A673 (cell line): ENCODE data around the gene DENND1A. TPM values are rescaled to one million over a fixed set of nuclear protein-coding genes. Genes with fewer than 3 reads are reported as not detected.

Source experiments
- BruUV-seq: library from RNA; stranded (reverse); fragments of 400-500 nt; replicated peaks from 2 replicates; lab custom pipeline; 2021; lab: Mats Ljungman, UMichigan
- CTCF ChIA-PET: fragments of 300-600 bp; sonication (Branson Sonifier 250); formaldehyde crosslinking; loops from one replicate; lab custom pipeline; 2022; ENCODE audit warnings: antibody characterized with exemption; lab: Charles Lee
- POLR2A ChIA-PET: fragments of 300-600 bp; sonication (Branson Sonifier 250); formaldehyde crosslinking; loops from one replicate; lab custom pipeline; 2022; ENCODE audit warnings: antibody characterized with exemption; ENCODE audit not compliant: low non-redundant PET; lab: Charles Lee
- DNase-seq: peaks from one replicate; pipeline ENCODE4 v3.0.0-alpha.2; 2015; ENCODE audit warnings: low spot score
- H3K27ac ChIP-seq: fragments of 200-600 bp; sonication (generic); 2 replicates; pipeline ENCODE4 v1.5.1; 2016; ENCODE audit warnings: mixed run types, low read depth, mild to moderate bottlenecking, mixed read lengths, antibody characterized with exemption, low read length; ENCODE audit not compliant: poor library complexity, severe bottlenecking
- H3K27me3 ChIP-seq: fragments of 200-600 bp; sonication (generic); replicated peaks from 2 replicates; pipeline ENCODE4 v1.6.1; 2017; ENCODE audit warnings: mixed run types, low read depth, mild to moderate bottlenecking, mixed read lengths, antibody characterized with exemption, low read length; ENCODE audit not compliant: insufficient read depth, poor library complexity
- H3K36me3 ChIP-seq: fragments of 200-600 bp; sonication (generic); 2 replicates; pipeline ENCODE4 v1.6.1; 2016; ENCODE audit warnings: mixed run types, mild to moderate bottlenecking, mixed read lengths, antibody characterized with exemption, low read length; ENCODE audit not compliant: insufficient read depth, poor library complexity, severe bottlenecking
- H3K4me1 ChIP-seq: fragments of 200-600 bp; sonication (generic); 2 replicates; pipeline ENCODE4 v1.6.1; 2017; ENCODE audit warnings: mixed run types, mild to moderate bottlenecking, mixed read lengths, antibody characterized with exemption, low read length; ENCODE audit not compliant: insufficient read depth, poor library complexity, severe bottlenecking
- H3K4me3 ChIP-seq: fragments of 200-600 bp; sonication (generic); 2 replicates; pipeline ENCODE4 v1.5.1; 2016; ENCODE audit warnings: low read depth, mixed run types, mild to moderate bottlenecking, mixed read lengths, low read length; ENCODE audit not compliant: poor library complexity, severe bottlenecking
- H3K9me3 ChIP-seq: fragments of 200-600 bp; sonication (generic); 2 replicates; pipeline ENCODE4 v1.6.1; 2016; ENCODE audit warnings: mixed run types, low read depth, mild to moderate bottlenecking, mixed read lengths, antibody characterized with exemption, low read length; ENCODE audit not compliant: poor library complexity, severe bottlenecking
- CTCF ChIP-seq: fragments of 300-800, 200-600 bp; sonication (generic); conservative IDR thresholded peaks from 2 replicates; pipeline ENCODE4 v1.5.1; 2017; ENCODE audit warnings: low read depth, mild to moderate bottlenecking, antibody characterized with exemption, low read length, moderate library complexity, mixed read lengths
- EZH2 ChIP-seq: fragments of 200-600 bp; sonication (generic); IDR thresholded peaks from 2 replicates; pipeline ENCODE4 v1.6.1; 2017; ENCODE audit warnings: borderline replicate concordance, low read depth, mild to moderate bottlenecking, mixed read lengths, antibody characterized with exemption, low read length; ENCODE audit not compliant: poor library complexity, severe bottlenecking
- intact Hi-C: fragments of 100-400 bp; cut with micrococcal nuclease; formaldehyde crosslinking; loops from one replicate; pipeline ENCODE4 v1.10.0; 2022; ENCODE audit not compliant: unreplicated experiment
- total RNA-seq: library from RNA; stranded (reverse); gene quantifications from 2 replicates; pipeline ENCODE4 v1.2.3, GENCODE V29; 2021

Gene DENND1A
- total RNA-seq, 1 experiment from 2014 or later = 12.0 TPM

GRCh38 chr9:123514766-123515165, 415.2 kb downstream of the DENND1A start:
- TF ChIP-seq EZH2 = no peak
- no peak for TF ChIP-seq CTCF

GRCh38 chr9:123513554-123513953, 416.4 kb downstream of the DENND1A start:
- ChIA-PET POLR2A (no interaction called here), CTCF (no interaction called here)
- no peak for TF ChIP-seq CTCF
- no peak for TF ChIP-seq EZH2
- Histone ChIP-seq H3K4me3 (no peak overlapping the region), H3K9me3 (no peaks in the 10 kb centered on the region), H3K27me3 (no peaks in the 10 kb centered on the region), H3K36me3 (no peaks in the 10 kb centered on the region), H3K4me1 (no peaks in the 10 kb centered on the region), H3K27ac (no peak overlapping the region)
- no TSS peak for BruUV-seq
- no peak for DNase-seq
- intact Hi-C loops = no loop called here

More at GRCh38 chr9:123514766-123515165, 415.2 kb downstream of the DENND1A start:
- Histone ChIP-seq H3K4me1 (no peaks in the 10 kb centered on the region), H3K36me3 (no peaks in the 10 kb centered on the region), H3K27me3 (no peaks in the 10 kb centered on the region), H3K4me3 (no peak overlapping the region), H3K9me3 (no peaks in the 10 kb centered on the region), H3K27ac (no peak overlapping the region)
- intact Hi-C loops = no loop called here
- CTCF ChIA-PET = no interaction called here
- POLR2A ChIA-PET = no interaction called here
- no TSS peak for BruUV-seq
- no peak for DNase-seq

DNA sequence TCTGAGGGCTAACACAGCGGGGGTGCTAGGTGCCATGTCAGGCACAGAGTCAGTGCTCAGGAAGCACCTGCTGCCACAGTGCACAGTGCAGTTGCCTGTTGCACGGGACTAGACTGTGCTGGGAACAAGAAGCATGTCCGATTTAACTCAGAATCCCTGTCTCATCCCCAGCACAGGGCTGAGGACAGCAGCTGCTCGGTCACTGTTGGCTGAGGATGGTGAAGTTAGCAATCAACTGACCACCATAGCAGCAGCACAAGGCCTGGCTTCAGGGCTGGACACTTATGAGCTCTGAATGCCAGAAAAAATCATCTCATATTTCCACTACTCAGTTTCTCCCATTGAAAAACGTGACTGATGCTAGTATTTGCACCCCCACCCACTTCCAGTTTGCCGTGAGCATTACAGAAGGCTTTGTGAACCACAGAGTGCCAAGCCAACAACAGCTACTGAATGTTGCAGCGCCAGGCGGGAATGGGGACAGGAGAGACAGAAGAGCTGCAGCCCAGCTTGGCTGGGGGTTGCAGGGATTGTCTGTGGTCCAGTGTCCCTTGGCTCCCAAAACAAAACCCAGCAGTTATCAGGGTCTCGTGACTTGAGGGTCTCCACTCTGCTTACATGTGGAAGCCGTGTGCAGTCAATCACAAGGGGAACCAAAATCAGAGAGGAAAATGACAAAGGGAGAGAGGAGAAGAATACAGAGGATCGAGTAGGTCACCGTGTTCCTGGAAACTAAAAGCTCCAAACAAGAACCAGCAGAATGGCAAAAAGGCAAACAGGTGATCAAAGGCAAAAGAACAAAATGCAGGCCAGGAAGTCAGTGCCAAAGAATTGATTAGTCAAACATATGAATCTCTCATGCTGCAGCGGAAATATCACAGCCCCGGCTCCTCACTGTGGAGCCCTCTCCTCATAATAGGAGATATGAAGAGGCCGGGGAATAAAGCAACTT, 418.3 kb downstream of the DENND1A start:
- no peak for DNase-seq
- BruUV-seq = no TSS peak
- Histone ChIP-seq H3K27ac (no peak overlapping the region), H3K27me3 (no peaks in the 10 kb centered on the region), H3K4me3 (no peak overlapping the region), H3K4me1 (no peaks in the 10 kb centered on the region), H3K9me3 (no peaks in the 10 kb centered on the region), H3K36me3 (no peaks in the 10 kb centered on the region)
- CTCF ChIA-PET = no interaction called here
- POLR2A ChIA-PET = interaction anchor here (0.6 kb wide), 1 partner anchor 181 kb away, joined by 3 read pairs; no protein-coding TSS in a partner anchor
- TF ChIP-seq CTCF (no peak), EZH2 (no peak)
- intact Hi-C loops = no loop called here
